Osteocyte (in vitro differentiated cells): ENCODE measurements around the gene ZMYM1. TPM values are rescaled to one million over a fixed set of nuclear protein-coding genes. Genes with fewer than 3 reads are reported as not detected.

Experiments used
- DNase-seq: peaks from one replicate; pipeline ENCODE4 v3.0.0; 2021; ENCODE audit warnings: mixed read lengths; ENCODE audit not compliant: unreplicated experiment; ENCODE audit errors: extremely low spot score
- H3K27ac Mint-ChIP-seq: one replicate; pipeline ENCODE4 v1.8.0; 2021; ENCODE audit warnings: mild to moderate bottlenecking, mixed read lengths; ENCODE audit not compliant: unreplicated experiment
- H3K27me3 Mint-ChIP-seq: one replicate; pipeline ENCODE4 v1.8.0; 2021; ENCODE audit warnings: mixed read lengths; ENCODE audit not compliant: unreplicated experiment
- H3K36me3 Mint-ChIP-seq: one replicate; pipeline ENCODE4 v1.8.0; 2021; ENCODE audit warnings: mixed read lengths; ENCODE audit not compliant: unreplicated experiment
- H3K4me1 Mint-ChIP-seq: one replicate; pipeline ENCODE4 v1.8.0; 2021; ENCODE audit warnings: mixed read lengths; ENCODE audit not compliant: unreplicated experiment
- H3K4me3 Mint-ChIP-seq: one replicate; pipeline ENCODE4 v1.8.0; 2021; ENCODE audit warnings: mild to moderate bottlenecking, moderate library complexity, mixed read lengths; ENCODE audit not compliant: unreplicated experiment
- H3K9me3 Mint-ChIP-seq: one replicate; pipeline ENCODE4 v1.8.0; 2021; ENCODE audit warnings: mixed read lengths; ENCODE audit not compliant: unreplicated experiment
- total RNA-seq: library from RNA; stranded (reverse); gene quantifications from 2 replicates; pipeline ENCODE4 v1.2.1, GENCODE V29; 2021
- TF ChIP-seq, protein P1 (sequence below): fragments of 200-600 bp; sonication (generic); IDR thresholded peaks from 2 replicates; pipeline ENCODE4 v1.5.0; 2021; ENCODE audit warnings: antibody characterized with exemption, mild to moderate bottlenecking, moderate library complexity

ZMYM1 gene
- total RNA-seq, 1 donor from 2014 or later: 17.2 TPM

DNA sequence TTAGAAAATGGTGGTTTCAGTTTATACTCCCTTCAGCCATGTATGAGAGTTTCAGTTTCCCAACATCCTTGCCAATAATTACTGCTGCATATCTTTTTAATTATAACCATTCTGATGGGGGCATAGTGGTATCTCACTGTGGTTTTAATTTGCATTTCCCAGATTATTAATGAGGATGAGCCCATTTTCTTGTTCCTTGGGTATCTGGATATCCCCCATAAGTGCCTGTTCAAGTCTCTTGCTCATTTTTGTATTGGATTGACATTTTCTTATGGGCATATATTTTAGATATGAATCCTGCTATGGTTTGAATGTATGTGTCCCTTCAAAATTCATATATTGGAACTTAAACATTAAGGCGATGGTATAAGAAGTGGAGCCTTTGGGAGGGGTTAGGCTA is 45.8 kb upstream of the ZMYM1 start:
- Mint-ChIP-seq H3K9me3 (peaks cover 13% of the 10 kb centered on the region), H3K36me3 (peaks cover 7% of the 10 kb centered on the region), H3K27ac (no peak overlapping the region), H3K4me3 (no peak overlapping the region), H3K4me1 (peaks cover 19% of the 10 kb centered on the region), H3K27me3 (peaks cover 4% of the 10 kb centered on the region)
- TF ChIP-seq, protein P1, sequence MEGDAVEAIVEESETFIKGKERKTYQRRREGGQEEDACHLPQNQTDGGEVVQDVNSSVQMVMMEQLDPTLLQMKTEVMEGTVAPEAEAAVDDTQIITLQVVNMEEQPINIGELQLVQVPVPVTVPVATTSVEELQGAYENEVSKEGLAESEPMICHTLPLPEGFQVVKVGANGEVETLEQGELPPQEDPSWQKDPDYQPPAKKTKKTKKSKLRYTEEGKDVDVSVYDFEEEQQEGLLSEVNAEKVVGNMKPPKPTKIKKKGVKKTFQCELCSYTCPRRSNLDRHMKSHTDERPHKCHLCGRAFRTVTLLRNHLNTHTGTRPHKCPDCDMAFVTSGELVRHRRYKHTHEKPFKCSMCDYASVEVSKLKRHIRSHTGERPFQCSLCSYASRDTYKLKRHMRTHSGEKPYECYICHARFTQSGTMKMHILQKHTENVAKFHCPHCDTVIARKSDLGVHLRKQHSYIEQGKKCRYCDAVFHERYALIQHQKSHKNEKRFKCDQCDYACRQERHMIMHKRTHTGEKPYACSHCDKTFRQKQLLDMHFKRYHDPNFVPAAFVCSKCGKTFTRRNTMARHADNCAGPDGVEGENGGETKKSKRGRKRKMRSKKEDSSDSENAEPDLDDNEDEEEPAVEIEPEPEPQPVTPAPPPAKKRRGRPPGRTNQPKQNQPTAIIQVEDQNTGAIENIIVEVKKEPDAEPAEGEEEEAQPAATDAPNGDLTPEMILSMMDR: no peak
- no peak for DNase-seq

DNA sequence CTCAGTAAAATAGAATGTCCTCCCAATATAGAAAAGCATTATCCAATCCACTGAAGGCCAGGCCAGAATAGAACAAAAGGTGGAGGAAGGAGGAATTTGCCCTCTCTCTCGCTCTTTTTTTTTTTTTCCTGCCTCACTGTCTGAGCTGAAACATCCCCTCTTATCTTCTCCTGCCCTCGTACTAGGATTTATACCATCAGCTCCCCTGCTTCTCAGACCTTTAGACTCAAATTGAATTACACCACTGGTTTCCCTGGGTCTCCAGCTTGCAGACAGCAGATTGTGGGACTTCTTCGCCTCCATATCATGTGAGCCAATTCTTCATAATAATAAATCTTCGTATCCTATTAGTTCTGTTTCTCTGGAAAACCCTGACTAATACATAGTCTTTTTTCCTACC is 42.6 kb upstream of the ZMYM1 start:
- Mint-ChIP-seq H3K27me3 (peaks cover 4% of the 10 kb centered on the region), H3K4me3 (no peak overlapping the region), H3K36me3 (peaks cover 4% of the 10 kb centered on the region)

GRCh38 chr1:35037206-35037605 is 42.0 kb upstream of the ZMYM1 start:
- Mint-ChIP-seq H3K36me3 (peaks cover 4% of the 10 kb centered on the region), H3K9me3 (peaks cover 13% of the 10 kb centered on the region), H3K4me1 (no peaks in the 10 kb centered on the region), H3K4me3 (no peak overlapping the region), H3K27me3 (peaks cover 4% of the 10 kb centered on the region), H3K27ac (no peak overlapping the region)
- TF ChIP-seq, protein P1: no peak
- DNase-seq: no peak

More for the DNA sequence above, 42.6 kb upstream of the ZMYM1 start:
- H3K9me3 Mint-ChIP-seq: peaks cover 13% of the 10 kb centered on the region
- TF ChIP-seq, protein P1: no peak
- no peak for DNase-seq
- no peaks in the 10 kb centered on the region for H3K4me1 Mint-ChIP-seq
- H3K27ac Mint-ChIP-seq: no peak overlapping the region

GRCh38 chr1:35038723-35039122 is 40.5 kb upstream of the ZMYM1 start:
- TF ChIP-seq, protein P1: no peak
- Mint-ChIP-seq H3K27ac (no peak overlapping the region), H3K36me3 (no peaks in the 10 kb centered on the region), H3K9me3 (peaks cover 11% of the 10 kb centered on the region), H3K4me3 (no peak overlapping the region), H3K4me1 (no peaks in the 10 kb centered on the region), H3K27me3 (peaks cover 4% of the 10 kb centered on the region)
- DNase-seq: no peak

- Mint-ChIP-seq H3K27ac (no peak overlapping the region), H3K27me3 (no peaks in the 10 kb centered on the region), H3K4me1 (peaks cover 18% of the 10 kb centered on the region), H3K36me3 (no peaks in the 10 kb centered on the region), H3K4me3 (no peak overlapping the region), H3K9me3 (peaks cover 6% of the 10 kb centered on the region)
- no peak for DNase-seq
- TF ChIP-seq, protein P1: no peak
Observed at GRCh38 chr1:35043498-35043897, 35.7 kb upstream of the ZMYM1 start.
